DND-41 (cell line): ENCODE data around the gene DYNC2I2.
"Not testable (repeated sequence)": the region's sequence is repeated elsewhere in the genome, so short reads cannot be mapped to it uniquely, and the experiment has no call there.

ENCODE experiments used
- ATAC-seq: fragments of 200-7000 bp; cut with Tn5 transposase; 3 replicates; pipeline ENCODE4 v1.9.1; 2021; ENCODE audit warnings: low read depth; ENCODE audit not compliant: insufficient read depth
- DNase-seq: peaks from one replicate; pipeline ENCODE4 v3.0.0-alpha.2; 2020
- H2AFZ ChIP-seq: 2 replicates; pipeline ENCODE4 v1.6.0; 2012; ENCODE audit warnings: low read depth, low read length
- H3K27ac ChIP-seq: 2 replicates; pipeline ENCODE4 v1.5.1; 2012; ENCODE audit warnings: low read length, inconsistent platforms
- H3K27me3 ChIP-seq: fragments of 200-600 bp; sonication (generic); 2 replicates; pipeline ENCODE4 v1.6.0; 2012; ENCODE audit warnings: low read length, mild to moderate bottlenecking, inconsistent platforms; ENCODE audit not compliant: insufficient read depth, poor library complexity
- H3K36me3 ChIP-seq: 2 replicates; pipeline ENCODE4 v1.5.1; 2012; ENCODE audit warnings: low read length, inconsistent platforms; ENCODE audit not compliant: insufficient read depth
- H3K4me1 ChIP-seq: 2 replicates; pipeline ENCODE4 v1.5.1; 2012; ENCODE audit warnings: mild to moderate bottlenecking, low read length; ENCODE audit not compliant: insufficient read depth
- H3K4me2 ChIP-seq: 2 replicates; pipeline ENCODE4 v1.6.0; 2012; ENCODE audit warnings: mild to moderate bottlenecking, moderate library complexity, low read length, inconsistent platforms; ENCODE audit not compliant: insufficient read depth
- H3K4me3 ChIP-seq, 2 experiments: fragments of 200-600 bp in 1 of 2; shearing (Covaris generic) in 1 of 2; 2 replicates each; pipeline ENCODE4 v1.5.1; 2012 to 2016; ENCODE audit warnings: inconsistent platforms in 2 of 2, low read length in 2 of 2, mild to moderate bottlenecking in 2 of 2, low read depth in 1 of 2, moderate library complexity in 1 of 2
- H3K79me2 ChIP-seq: 2 replicates; pipeline ENCODE4 v1.6.0; 2012; ENCODE audit warnings: low read length, inconsistent platforms; ENCODE audit not compliant: insufficient read depth
- H3K9ac ChIP-seq: 2 replicates; pipeline ENCODE4 v1.6.0; 2012; ENCODE audit warnings: low read depth, mild to moderate bottlenecking, inconsistent platforms, low read length, moderate library complexity
- H3K9me3 ChIP-seq: 2 replicates; pipeline ENCODE4 v1.5.1; 2012; ENCODE audit warnings: low read length, moderate library complexity, mild to moderate bottlenecking, inconsistent platforms; ENCODE audit not compliant: insufficient read depth, severe bottlenecking
- H4K20me1 ChIP-seq: 2 replicates; pipeline ENCODE4 v1.6.0; 2012; ENCODE audit warnings: low read length; ENCODE audit not compliant: insufficient read depth
- EZH2 ChIP-seq: IDR thresholded peaks from 3 replicates; pipeline ENCODE4 v1.6.1; 2012; ENCODE audit warnings: borderline replicate concordance, low read depth, mild to moderate bottlenecking, moderate library complexity, low read length, inconsistent platforms; ENCODE audit not compliant: severe bottlenecking
- TF ChIP-seq, protein P1 (sequence below): IDR thresholded peaks from 2 replicates; pipeline ENCODE4 v1.5.1; 2012; ENCODE audit warnings: borderline replicate concordance, low read length, moderate library complexity, mild to moderate bottlenecking; ENCODE audit not compliant: poor library complexity, severe bottlenecking; ENCODE audit errors: extremely low read depth

DYNC2I2 gene

DNA sequence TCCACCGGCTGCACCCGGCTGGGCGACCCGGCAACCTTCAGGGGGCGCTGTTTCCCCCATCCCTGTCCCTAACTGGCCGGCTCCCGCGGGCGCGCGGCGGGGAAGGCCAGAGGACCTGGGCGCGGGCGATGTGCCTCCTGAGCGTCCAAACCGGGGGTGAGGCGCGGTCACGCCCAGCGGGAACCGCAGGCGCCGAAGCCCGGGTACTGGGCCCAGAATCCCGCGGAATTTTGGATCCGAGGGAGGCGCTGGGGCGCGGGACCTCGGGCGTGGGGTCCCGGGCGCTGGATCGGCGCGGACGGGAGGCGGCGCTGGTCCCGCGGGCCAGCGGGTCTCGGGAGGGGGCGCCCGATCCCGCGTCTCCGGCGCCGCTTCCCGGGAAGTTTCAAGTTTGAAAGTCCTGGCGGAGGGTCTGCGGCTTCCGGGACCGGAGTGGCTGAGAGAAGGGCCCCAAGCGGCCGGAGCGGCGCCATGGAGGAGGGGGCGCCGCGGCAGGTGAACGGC, 45.9 kb upstream of the DYNC2I2 start, which contains the start of gene PKN3:
TSS of gene PKN3 (plus strand) at position 59 of the 504 bp plus-strand sequence. CDS start at position 472, 413 bp downstream.
- H3K79me2 ChIP-seq = peaks cover 11% of the 10 kb centered on the region
- H2AFZ ChIP-seq = peak within 1 kb of the TSS; percentile 90
- peak within 1 kb of the TSS; percentile 68 for H3K27ac ChIP-seq
- no peaks in the 10 kb centered on the region for H3K9me3 ChIP-seq
- peak within 1 kb of the TSS; percentile 95 for H3K4me2 ChIP-seq
- H3K9ac ChIP-seq = peak within 1 kb of the TSS; percentile 87
- H3K36me3 ChIP-seq = peaks cover 14% of the 10 kb centered on the region
- TF ChIP-seq EZH2 = no peak
- TF ChIP-seq, protein P1, sequence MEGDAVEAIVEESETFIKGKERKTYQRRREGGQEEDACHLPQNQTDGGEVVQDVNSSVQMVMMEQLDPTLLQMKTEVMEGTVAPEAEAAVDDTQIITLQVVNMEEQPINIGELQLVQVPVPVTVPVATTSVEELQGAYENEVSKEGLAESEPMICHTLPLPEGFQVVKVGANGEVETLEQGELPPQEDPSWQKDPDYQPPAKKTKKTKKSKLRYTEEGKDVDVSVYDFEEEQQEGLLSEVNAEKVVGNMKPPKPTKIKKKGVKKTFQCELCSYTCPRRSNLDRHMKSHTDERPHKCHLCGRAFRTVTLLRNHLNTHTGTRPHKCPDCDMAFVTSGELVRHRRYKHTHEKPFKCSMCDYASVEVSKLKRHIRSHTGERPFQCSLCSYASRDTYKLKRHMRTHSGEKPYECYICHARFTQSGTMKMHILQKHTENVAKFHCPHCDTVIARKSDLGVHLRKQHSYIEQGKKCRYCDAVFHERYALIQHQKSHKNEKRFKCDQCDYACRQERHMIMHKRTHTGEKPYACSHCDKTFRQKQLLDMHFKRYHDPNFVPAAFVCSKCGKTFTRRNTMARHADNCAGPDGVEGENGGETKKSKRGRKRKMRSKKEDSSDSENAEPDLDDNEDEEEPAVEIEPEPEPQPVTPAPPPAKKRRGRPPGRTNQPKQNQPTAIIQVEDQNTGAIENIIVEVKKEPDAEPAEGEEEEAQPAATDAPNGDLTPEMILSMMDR = peak; percentile 76
- H3K4me3 ChIP-seq = peak within 1 kb of the TSS; percentile 65 to 82; a peak in 3 of 4 replicates
- no peaks in the 10 kb centered on the region for H3K27me3 ChIP-seq
- ATAC-seq (peak; percentile 84), DNase-seq (peak; percentile 86)
- H4K20me1 ChIP-seq = no peaks in the 10 kb centered on the region
- peaks cover 21% of the 10 kb centered on the region for H3K4me1 ChIP-seq

DNA sequence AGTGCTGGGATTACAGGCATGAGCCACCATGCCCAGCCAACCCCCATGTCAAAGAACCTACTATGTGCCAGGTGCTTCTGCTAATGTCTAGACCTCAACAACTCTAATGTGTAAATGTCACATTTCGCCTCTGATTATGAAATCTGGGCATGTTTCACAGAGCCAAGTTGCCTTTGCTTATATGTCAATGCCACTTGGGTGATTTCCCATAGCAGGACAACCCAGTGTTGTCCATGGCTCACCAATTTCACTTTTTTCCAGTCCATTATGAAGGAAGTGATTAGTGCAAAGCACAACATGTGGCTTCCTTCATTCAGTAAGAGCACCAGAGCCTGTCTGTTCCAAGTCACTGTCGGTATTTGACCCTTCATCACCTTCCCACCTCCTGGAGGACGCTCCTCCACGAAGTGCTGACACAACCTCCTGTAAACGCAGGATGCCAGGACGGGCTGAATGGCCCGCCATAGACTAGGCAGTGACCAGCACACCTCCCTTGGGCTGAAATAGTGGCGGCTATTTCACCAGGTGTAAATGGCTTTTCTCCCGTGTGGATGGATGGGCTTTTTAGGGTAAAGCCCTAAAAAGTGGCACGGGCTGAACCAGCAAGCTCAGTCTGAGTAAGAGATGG, 44.7 kb upstream of the DYNC2I2 start:
- 0 out of 2 replicates have a peak overlapping the region, but pooled peaks have one; percentile 95 for H3K4me2 ChIP-seq
- H3K27ac ChIP-seq = no peak overlapping the region
- peaks cover 11% of the 10 kb centered on the region for H3K79me2 ChIP-seq
- H2AFZ ChIP-seq = no peak overlapping the region
- H3K9ac ChIP-seq = no peak overlapping the region
- H3K9me3 ChIP-seq = no peaks in the 10 kb centered on the region
- H3K4me1 ChIP-seq = peaks cover 21% of the 10 kb centered on the region
- TF ChIP-seq, protein P1 = no peak
- TF ChIP-seq EZH2 = no peak
- H3K36me3 ChIP-seq = peaks cover 10% of the 10 kb centered on the region
- no peak for ATAC-seq
- H3K4me3 ChIP-seq = no peak overlapping the region
- no peaks in the 10 kb centered on the region for H3K27me3 ChIP-seq
- DNase-seq = no peak
- H4K20me1 ChIP-seq = no peaks in the 10 kb centered on the region

DNA sequence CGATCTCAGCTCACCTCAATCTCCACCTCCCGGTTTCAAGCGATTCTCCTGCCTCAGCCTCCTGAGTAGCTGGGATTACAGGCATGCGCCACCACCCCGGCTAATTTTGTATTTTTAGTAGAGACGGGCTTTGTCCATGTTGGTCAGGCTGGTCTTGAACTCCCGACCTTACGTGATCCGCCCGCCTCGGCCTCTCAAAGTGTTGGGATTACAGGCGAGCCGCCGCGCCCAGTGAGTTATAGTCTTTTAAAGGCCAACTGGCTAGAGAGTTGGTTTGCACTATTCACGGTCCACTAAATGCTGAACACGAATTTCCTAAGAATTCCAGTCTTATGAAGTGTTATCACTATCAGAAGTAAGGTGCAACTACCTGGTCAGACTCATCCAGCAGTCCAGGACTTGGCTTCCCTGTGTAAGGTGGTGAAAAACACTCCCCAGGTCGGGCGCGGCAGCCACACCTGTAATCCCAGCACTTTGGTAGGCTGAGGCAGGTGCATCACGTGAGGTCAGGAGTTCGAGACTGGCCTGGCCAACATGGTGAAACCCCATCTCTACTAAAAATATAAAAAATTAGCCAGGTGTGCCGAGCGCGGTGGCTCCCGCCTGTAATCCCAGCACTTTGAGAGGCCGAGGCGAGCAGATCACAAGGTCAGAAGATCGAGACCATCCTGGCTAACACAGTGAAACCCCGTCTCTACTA, 42.6 kb upstream of the DYNC2I2 start:
- H3K9ac ChIP-seq, ATAC-seq, H3K4me2 ChIP-seq, H3K27me3 ChIP-seq, DNase-seq, H2AFZ ChIP-seq, H3K9me3 ChIP-seq, H4K20me1 ChIP-seq, H3K27ac ChIP-seq, H3K4me3 ChIP-seq: not testable (repeated sequence)
- Histone ChIP-seq H3K36me3 (peaks cover 18% of the 10 kb centered on the region), H3K79me2 (peaks cover 11% of the 10 kb centered on the region), H3K4me1 (peaks cover 21% of the 10 kb centered on the region)
